AG09309 (cell line): ENCODE measurements around the gene IGSF9.

Experiments used
- DNase-seq: peaks from one replicate; pipeline ENCODE4 v3.0.0-alpha.2; 2010; ENCODE audit warnings: low read depth
- H3K4me3 ChIP-seq: 2 replicates; pipeline ENCODE4 v1.5.1; 2011; ENCODE audit warnings: mild to moderate bottlenecking, low read depth, low read length, moderate library complexity; ENCODE audit not compliant: control insufficient read depth
- CTCF ChIP-seq: IDR thresholded peaks from 2 replicates; pipeline ENCODE4 v1.5.1; 2011; ENCODE audit warnings: mild to moderate bottlenecking, low read depth, low read length, inconsistent platforms; ENCODE audit not compliant: insufficient read depth, control insufficient read depth; ENCODE audit errors: missing control alignments

IGSF9 gene

GRCh38 chr1:159949981-159950381, 4.6 kb upstream of the IGSF9 start:
- no peak for DNase-seq
- TF ChIP-seq CTCF: no peak
- no peak overlapping the region for H3K4me3 ChIP-seq

DNA sequence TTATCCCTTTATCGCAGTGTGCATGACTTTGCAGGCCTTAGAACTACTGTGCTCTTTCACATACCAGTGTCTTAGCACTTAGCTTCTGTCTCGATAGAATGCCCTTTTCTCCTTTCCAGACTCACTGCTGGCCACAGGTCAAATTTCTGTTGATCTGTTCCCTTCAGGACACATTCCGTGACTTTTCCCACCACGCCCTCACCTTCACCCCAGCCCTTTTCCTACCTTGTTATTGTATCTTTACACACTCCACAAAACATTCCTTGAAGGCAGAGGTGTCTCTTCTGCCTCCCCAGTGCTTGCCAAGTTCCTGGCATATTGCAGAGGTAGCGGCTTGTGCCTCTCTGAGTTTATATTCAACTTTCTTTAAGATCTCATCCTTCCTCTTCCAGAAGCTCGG, 3.7 kb upstream of the IGSF9 start:
- no peak for TF ChIP-seq CTCF
- no peak overlapping the region for H3K4me3 ChIP-seq
- DNase-seq: no peak

GRCh38 chr1:159947942-159948341, 2.5 kb upstream of the IGSF9 start:
- no peak for TF ChIP-seq CTCF
- H3K4me3 ChIP-seq: no peak overlapping the region
- no peak for DNase-seq

DNA sequence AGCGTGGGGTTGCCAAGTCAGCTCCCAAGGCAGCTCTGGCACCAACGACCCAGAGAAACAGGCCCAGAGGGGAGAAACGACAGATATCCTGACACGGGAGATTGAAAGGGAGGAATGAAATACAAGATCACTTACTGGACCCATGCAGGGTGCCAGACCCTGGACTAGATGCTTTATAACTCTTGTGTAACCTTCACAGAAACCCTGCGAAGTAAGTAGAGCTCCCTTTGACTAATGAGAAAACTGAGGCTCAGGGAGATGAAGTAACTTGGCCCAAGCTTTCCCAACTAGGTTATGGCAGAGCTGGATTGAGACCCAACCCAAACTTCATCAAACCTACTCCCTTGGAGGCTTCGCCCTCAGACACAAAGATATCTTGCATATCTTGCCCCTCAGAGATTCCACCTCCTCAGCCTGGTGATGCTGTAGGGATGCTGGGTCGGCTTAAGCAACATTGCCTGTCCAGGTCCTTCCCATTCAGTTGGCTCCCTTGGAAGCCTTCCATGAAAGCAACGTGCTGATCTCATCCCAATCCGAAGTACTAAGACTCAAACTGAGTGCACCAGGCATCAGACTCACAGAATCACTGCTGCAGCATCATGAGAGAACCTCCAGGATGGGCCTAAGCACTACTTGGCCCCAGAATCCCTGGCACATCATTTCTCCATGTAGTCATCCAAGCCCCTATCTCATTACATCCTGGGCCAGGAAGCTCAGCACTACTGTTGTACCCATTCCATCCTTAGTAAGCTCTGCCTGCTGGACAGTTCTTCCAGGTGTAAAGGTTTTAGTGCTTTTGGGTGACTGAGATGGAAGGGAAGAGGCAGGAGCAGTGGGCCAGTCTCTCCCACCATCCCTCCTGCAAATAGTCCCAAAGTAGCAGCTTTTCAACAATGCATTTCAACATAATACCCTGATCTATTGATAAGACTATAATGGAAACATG, 1.1 kb upstream of the IGSF9 start:
- no peak for TF ChIP-seq CTCF
- DNase-seq: no peak
- H3K4me3 ChIP-seq: no peak overlapping the region

DNA sequence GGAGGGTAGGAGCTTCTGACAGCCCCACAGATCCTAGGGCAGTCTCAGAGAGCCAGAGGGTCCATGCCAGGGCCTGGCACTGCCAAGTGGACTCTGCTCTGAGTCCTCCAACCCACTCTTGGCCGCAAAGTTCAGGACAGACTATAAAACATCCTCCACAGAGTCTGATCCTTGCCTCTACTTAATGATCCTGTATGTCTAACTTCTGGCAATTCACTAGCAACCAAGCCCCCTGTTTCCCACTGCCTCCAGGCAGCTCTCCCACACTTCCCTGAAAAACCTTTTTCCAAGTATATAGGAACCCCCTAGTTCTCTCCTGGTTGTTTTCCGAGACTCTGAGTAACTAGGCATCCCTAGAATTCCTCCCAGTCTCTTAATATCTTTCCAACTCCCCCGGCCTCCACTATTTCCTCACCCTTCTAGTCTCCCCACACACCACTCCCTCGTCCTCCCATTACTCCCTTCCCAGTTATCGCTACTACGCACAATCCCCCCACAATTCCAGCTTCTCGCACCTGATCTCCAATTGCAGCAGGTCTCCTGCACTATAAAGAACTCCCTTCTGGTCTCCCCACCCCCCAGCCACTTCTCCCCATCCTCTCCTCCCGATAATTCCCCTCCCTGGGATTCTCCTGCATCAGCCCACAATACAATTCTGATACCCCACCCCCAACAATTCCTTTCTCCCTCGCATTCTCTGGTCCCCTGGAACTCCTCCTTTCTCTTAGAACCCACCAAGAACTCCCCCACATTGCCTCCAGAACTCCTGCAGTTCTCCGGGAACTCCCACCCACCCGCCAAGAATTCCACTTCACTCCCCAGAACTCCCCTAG, 574 bp downstream of the IGSF9 start:
- peak overlapping the region; percentile 31 for H3K4me3 ChIP-seq
- no peak for TF ChIP-seq CTCF
- DNase-seq: no peak

GRCh38 chr1:159943908-159944622, 1.3 kb downstream of the IGSF9 start:
- DNase-seq: no peak
- TF ChIP-seq CTCF: no peak
- H3K4me3 ChIP-seq: no peak overlapping the region
